Measurements from ENCODE around the gene TNFSF13. TPM values are rescaled to one million over a fixed set of nuclear protein-coding genes. Genes with fewer than 3 reads are reported as not detected.

The TNFSF13 gene
- total and polyA plus RNA-seq, 2 donors (not counting 1 experiment from before 2014, with no cell fraction given) = 14.7 to 20.2 TPM

DNA sequence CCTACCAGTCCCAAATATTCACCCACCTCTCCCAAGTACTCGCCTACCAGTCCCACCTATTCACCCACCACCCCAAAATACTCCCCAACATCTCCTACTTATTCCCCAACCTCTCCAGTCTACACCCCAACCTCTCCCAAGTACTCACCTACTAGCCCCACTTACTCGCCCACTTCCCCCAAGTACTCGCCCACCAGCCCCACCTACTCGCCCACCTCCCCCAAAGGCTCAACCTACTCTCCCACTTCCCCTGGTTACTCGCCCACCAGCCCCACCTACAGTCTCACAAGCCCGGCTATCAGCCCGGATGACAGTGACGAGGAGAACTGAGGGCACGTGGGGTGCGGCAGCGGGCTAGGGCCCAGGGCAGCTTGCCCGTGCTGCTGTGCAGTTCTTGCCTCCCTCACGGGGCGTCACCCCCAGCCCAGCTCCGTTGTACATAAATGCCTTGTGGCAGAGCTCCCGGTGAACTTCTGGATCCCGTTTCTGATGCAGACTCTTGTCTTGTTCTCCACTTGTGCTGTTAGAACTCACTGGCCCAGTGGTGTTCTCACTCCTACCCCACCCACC, 44.6 kb upstream of the TNFSF13 start:
- Mint-ChIP-seq H3K27ac (peak overlapping the region; percentile 41), H3K4me3 (no peak overlapping the region), H3K9me3 (ENCODE audit: insufficient read depth) (no peaks in the 10 kb centered on the region), H3K27me3 (no peaks in the 10 kb centered on the region), H3K4me1 (no peaks in the 10 kb centered on the region)
- Histone ChIP-seq H3K4me1 (ENCODE audit: control insufficient read depth in 2 of 2, insufficient read depth in 2 of 2, low read length in 2 of 2) (no peaks in the 10 kb centered on the region), H3K36me3 (replicated peaks in 1 of 2; ENCODE audit: control extremely low read depth in 1 of 2, control insufficient read depth in 1 of 2, extremely low read depth in 1 of 2, insufficient read depth in 2 of 2, low read length in 1 of 2) (peaks cover 9 to 50% of the 10 kb centered on the region in 2 experiments), H3K9ac (ENCODE audit: low read length) (no peak overlapping the region), H3K4me3 (ENCODE audit: control extremely low read depth in 1 of 5, extremely low read depth in 1 of 5, insufficient read depth in 1 of 5, low read depth in 2 of 5, low read length in 4 of 5) (no peak overlapping the region), H2AFZ (ENCODE audit: insufficient read depth, low read depth, low read length, poor library complexity, severe bottlenecking) (no peak overlapping the region), H3K27me3 (replicated peaks in 1 of 4; ENCODE audit: control extremely low read depth in 1 of 4, control insufficient read depth in 3 of 4, insufficient read depth in 4 of 4, low read length in 3 of 4) (no peaks in the 10 kb centered on the region), H3K79me2 (ENCODE audit: control insufficient read depth, insufficient read depth, low read length) (no peaks in the 10 kb centered on the region), H3K4me2 (replicated peaks; ENCODE audit: low read depth, low read length, poor library complexity, severe bottlenecking) (no peak overlapping the region), H3K27ac (ENCODE audit: low read length in 2 of 2) (no peak overlapping the region), H4K20me1 (ENCODE audit: control insufficient read depth, insufficient read depth, low read length, poor library complexity, severe bottlenecking) (no peaks in the 10 kb centered on the region), H3K9me3 (ENCODE audit: control extremely low read depth in 1 of 3, control insufficient read depth in 2 of 3, insufficient read depth in 1 of 3, low read length in 2 of 3) (no peaks in the 10 kb centered on the region)
- intact Hi-C loops (cut with micrococcal nuclease) = loop anchor here (1.0 to 2.0 kb wide), 3 partner anchors 47 to 173 kb away; partner anchors contain the start of genes SENP3 and TP53
- DNase-seq = peak; percentile 18
- WGBS (ENCODE audit: insufficient coverage) = 89% methylated on average over 17 of the region's 17 CpGs
- POLR2A ChIA-PET = interaction anchor here (0.5 to 4.2 kb wide), 4 partner anchors 46 to 174 kb away, joined by 4 to 32 read pairs (median 4); partner anchors contain the start of genes SENP3, TNFSF13 and WRAP53
- no peak for TF ChIP-seq EZH2 (IDR thresholded peaks at IDR 0.05; ENCODE audit: borderline replicate concordance, insufficient read depth, low read depth, low read length, poor library complexity, severe bottlenecking)
- no peak for ATAC-seq (ENCODE audit: low read depth)
- CTCF ChIA-PET = interaction anchor here (0.6 to 19.2 kb wide), 33 partner anchors 8 to 468 kb away, joined by 3 to 666 read pairs (median 5); partner anchors contain the start of genes ACAP1, CD68, CHRNB1 and FXR2

DNA sequence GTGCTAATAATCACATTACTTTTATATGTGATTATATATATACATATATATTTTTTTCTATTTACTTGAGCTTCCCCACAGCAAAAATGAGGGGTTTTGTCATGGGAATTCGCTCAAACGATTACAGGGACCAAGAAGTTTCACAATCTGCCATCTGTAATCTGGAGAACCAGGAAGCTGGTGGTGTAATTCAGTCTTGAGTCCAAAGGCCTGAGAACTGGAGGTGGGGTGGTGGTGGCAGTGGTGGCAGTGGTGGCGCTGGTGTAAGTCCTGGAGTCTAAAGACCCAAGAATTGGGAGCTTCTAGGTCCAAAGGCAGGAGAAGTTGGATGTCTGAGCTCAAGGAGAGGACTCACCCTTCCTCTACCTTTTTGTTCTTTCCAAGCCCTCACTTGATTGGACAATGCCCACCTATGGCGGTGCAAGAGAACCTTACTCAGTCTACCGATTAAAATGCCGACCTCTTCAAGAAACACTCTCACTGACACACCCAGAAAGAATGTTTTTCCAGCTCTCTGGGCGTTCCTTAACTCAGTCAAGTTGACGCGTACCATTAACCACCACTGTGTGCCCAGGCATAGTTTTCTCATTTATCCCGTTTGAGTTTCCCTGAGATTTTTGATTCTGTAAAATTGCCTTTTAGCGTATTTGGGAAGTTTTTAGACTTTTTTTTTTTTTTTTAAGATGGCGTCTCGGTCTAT, 42.5 kb upstream of the TNFSF13 start:
- DNase-seq = no peak
- Histone ChIP-seq H3K4me2 (replicated peaks; ENCODE audit: low read depth, low read length, poor library complexity, severe bottlenecking) (no peak overlapping the region), H3K4me1 (ENCODE audit: control insufficient read depth in 2 of 2, insufficient read depth in 2 of 2, low read length in 2 of 2) (no peaks in the 10 kb centered on the region), H3K27me3 (replicated peaks in 1 of 4; ENCODE audit: control extremely low read depth in 1 of 4, control insufficient read depth in 3 of 4, insufficient read depth in 4 of 4, low read length in 3 of 4) (no peaks in the 10 kb centered on the region), H4K20me1 (ENCODE audit: control insufficient read depth, insufficient read depth, low read length, poor library complexity, severe bottlenecking) (no peaks in the 10 kb centered on the region), H3K9me3 (ENCODE audit: control extremely low read depth in 1 of 3, control insufficient read depth in 2 of 3, insufficient read depth in 1 of 3, low read length in 2 of 3) (no peaks in the 10 kb centered on the region), H3K4me3 (ENCODE audit: control extremely low read depth in 1 of 5, extremely low read depth in 1 of 5, insufficient read depth in 1 of 5, low read depth in 2 of 5, low read length in 4 of 5) (no peak overlapping the region), H3K27ac (ENCODE audit: low read length in 2 of 2) (no peak overlapping the region), H3K9ac (ENCODE audit: low read length) (no peak overlapping the region), H3K36me3 (replicated peaks in 1 of 2; ENCODE audit: control extremely low read depth in 1 of 2, control insufficient read depth in 1 of 2, extremely low read depth in 1 of 2, insufficient read depth in 2 of 2, low read length in 1 of 2) (peaks cover 6 to 32% of the 10 kb centered on the region in 2 experiments), H2AFZ (ENCODE audit: insufficient read depth, low read depth, low read length, poor library complexity, severe bottlenecking) (no peak overlapping the region), H3K79me2 (ENCODE audit: control insufficient read depth, insufficient read depth, low read length) (no peaks in the 10 kb centered on the region)
- no peak for TF ChIP-seq EZH2 (IDR thresholded peaks at IDR 0.05; ENCODE audit: borderline replicate concordance, insufficient read depth, low read depth, low read length, poor library complexity, severe bottlenecking)
- no peak for TF ChIP-seq CTCF (IDR thresholded peaks at IDR 0.05)
- H3K27me3 Mint-ChIP-seq = no peaks in the 10 kb centered on the region
- no peak overlapping the region for H3K4me3 Mint-ChIP-seq
- no peaks in the 10 kb centered on the region for H3K4me1 Mint-ChIP-seq
- WGBS (ENCODE audit: insufficient coverage) = 85% methylated on average over 9 of the region's 13 CpGs
- H3K9me3 Mint-ChIP-seq (ENCODE audit: insufficient read depth) = no peaks in the 10 kb centered on the region
- POLR2A ChIA-PET = interaction anchor here (0.7 to 4.2 kb wide), 3 partner anchors 36 to 170 kb away, joined by 3 to 32 read pairs (median 5); partner anchors contain the start of genes SENP3 and TNFSF13
- intact Hi-C loops (cut with micrococcal nuclease) = loop anchor here (2.0 kb wide), 1 partner anchor 171 kb away; the partner anchor contains the start of gene TP53
- CTCF ChIA-PET = interaction anchor here (0.7 to 19.2 kb wide), 17 partner anchors 9 to 470 kb away, joined by 3 to 666 read pairs (median 9); partner anchors contain the start of genes CD68, MPDU1, SENP3 and SOX15
- ATAC-seq (ENCODE audit: low read depth) = no peak
- no peak overlapping the region for H3K27ac Mint-ChIP-seq
